ENCODE data around the gene R3HDM1. TPM values are rescaled to one million over a fixed set of nuclear protein-coding genes. Genes with fewer than 3 reads are reported as not detected.

The R3HDM1 gene
- total RNA-seq, 4 donors from 2014 or later = 14.1 to 30.9 (median 21.6) TPM

GRCh38 chr2:135586148-135586547 lies 54.9 kb downstream of the R3HDM1 start:
- Histone ChIP-seq H3K36me3 (no peaks in the 10 kb centered on the region), H3K27me3 (no peaks in the 10 kb centered on the region), H3K4me1 (no peaks in the 10 kb centered on the region), H3K9me3 (no peaks in the 10 kb centered on the region), H3K4me3 (no peak overlapping the region), H3K27ac (no peak overlapping the region)
- no peak for TF ChIP-seq POLR2AphosphoS5 (IDR thresholded peaks at IDR 0.05)
- no peak for TF ChIP-seq EP300 (IDR thresholded peaks at IDR 0.05)
- TF ChIP-seq POLR2A (IDR thresholded peaks at IDR 0.05) = no peak
- no peak for TF ChIP-seq CTCF (IDR thresholded peaks at IDR 0.05)
- 71% methylated on average over 1 of the region's 1 CpG for WGBS
- no peak for DNase-seq (ENCODE audit: low spot score in 2 of 2)

GRCh38 chr2:135587958-135588357 lies 56.7 kb downstream of the R3HDM1 start:
- WGBS = 92% methylated on average over 1 of the region's 1 CpG
- H3K27me3 ChIP-seq = no peaks in the 10 kb centered on the region
- no peak for DNase-seq (ENCODE audit: low spot score in 2 of 2)
- H3K36me3 ChIP-seq = no peaks in the 10 kb centered on the region
- H3K4me1 ChIP-seq = no peaks in the 10 kb centered on the region
- no peak overlapping the region for H3K4me3 ChIP-seq
- no peaks in the 10 kb centered on the region for H3K9me3 ChIP-seq
- TF ChIP-seq POLR2AphosphoS5 (IDR thresholded peaks at IDR 0.05) (no peak), POLR2A (IDR thresholded peaks at IDR 0.05) (no peak), EP300 (IDR thresholded peaks at IDR 0.05) (no peak), CTCF (IDR thresholded peaks at IDR 0.05) (no peak)
- H3K27ac ChIP-seq = no peak overlapping the region

- Histone ChIP-seq H3K27ac (no peak overlapping the region), H3K4me1 (no peaks in the 10 kb centered on the region), H3K9me3 (no peaks in the 10 kb centered on the region), H3K4me3 (no peak overlapping the region), H3K27me3 (no peaks in the 10 kb centered on the region), H3K36me3 (no peaks in the 10 kb centered on the region)
- TF ChIP-seq POLR2A (IDR thresholded peaks at IDR 0.05) = no peak
- TF ChIP-seq CTCF (IDR thresholded peaks at IDR 0.05) = no peak
- TF ChIP-seq POLR2AphosphoS5 (IDR thresholded peaks at IDR 0.05) = no peak
- no peak for TF ChIP-seq EP300 (IDR thresholded peaks at IDR 0.05)
- DNase-seq (ENCODE audit: low spot score in 2 of 2) = no peak
- WGBS = 52% methylated on average over 2 of the region's 2 CpGs
Measured at GRCh38 chr2:135590619-135591260, 59.5 kb downstream of the R3HDM1 start.

- Histone ChIP-seq H3K4me1 (peaks cover 4% of the 10 kb centered on the region), H3K36me3 (peaks cover 10% of the 10 kb centered on the region), H3K4me3 (no peak overlapping the region), H3K27me3 (no peaks in the 10 kb centered on the region), H3K9me3 (no peaks in the 10 kb centered on the region), H3K27ac (no peak overlapping the region)
- 81% methylated on average over 2 of the region's 2 CpGs for WGBS
- TF ChIP-seq EP300 (IDR thresholded peaks at IDR 0.05) (no peak), CTCF (IDR thresholded peaks at IDR 0.05) (no peak), POLR2A (IDR thresholded peaks at IDR 0.05) (no peak), POLR2AphosphoS5 (IDR thresholded peaks at IDR 0.05) (no peak)
- DNase-seq (ENCODE audit: low spot score in 2 of 2) = no peak
Measured at GRCh38 chr2:135600915-135601314, 69.6 kb downstream of the R3HDM1 start.

- no peaks in the 10 kb centered on the region for H3K9me3 ChIP-seq
- DNase-seq (ENCODE audit: low spot score in 2 of 2) = no peak
- TF ChIP-seq POLR2A (IDR thresholded peaks at IDR 0.05) = no peak
- H3K36me3 ChIP-seq = peaks cover 19% of the 10 kb centered on the region
- H3K4me1 ChIP-seq = peaks cover 4% of the 10 kb centered on the region
- WGBS = 58% methylated on average over 7 of the region's 7 CpGs
- H3K4me3 ChIP-seq = no peak overlapping the region
- no peaks in the 10 kb centered on the region for H3K27me3 ChIP-seq
- no peak overlapping the region for H3K27ac ChIP-seq
Measured at GRCh38 chr2:135603543-135603942, 72.3 kb downstream of the R3HDM1 start.

GRCh38 chr2:135607561-135607960 lies 76.3 kb downstream of the R3HDM1 start:
- peaks cover 4% of the 10 kb centered on the region for H3K4me1 ChIP-seq
- H3K4me3 ChIP-seq = no peak overlapping the region
- H3K27me3 ChIP-seq = no peaks in the 10 kb centered on the region
- peaks cover 19% of the 10 kb centered on the region for H3K36me3 ChIP-seq
- no peaks in the 10 kb centered on the region for H3K9me3 ChIP-seq
- DNase-seq (ENCODE audit: low spot score in 2 of 2) = no peak
- 88% methylated on average over 2 of the region's 2 CpGs for WGBS
- H3K27ac ChIP-seq = no peak overlapping the region
- TF ChIP-seq EP300 (IDR thresholded peaks at IDR 0.05) = no peak
- TF ChIP-seq POLR2AphosphoS5 (IDR thresholded peaks at IDR 0.05) = no peak
- TF ChIP-seq CTCF (IDR thresholded peaks at IDR 0.05) = no peak
- TF ChIP-seq POLR2A (IDR thresholded peaks at IDR 0.05) = no peak
